HUES64 (cell line): ENCODE results near the gene SYNPO2L.
A peak's percentile ranks its signal among the peaks of the same experiment; 100 is the strongest.
"Not testable (repeated sequence)": the region's sequence is repeated elsewhere in the genome, so short reads cannot be mapped to it uniquely, and the experiment has no call there.

ENCODE experiments used
- H3K27ac ChIP-seq: 2 replicates; pipeline ENCODE4 v1.7.0; 2013; ENCODE audit warnings: low read depth, low read length, inconsistent platforms
- H3K27me3 ChIP-seq: 2 replicates; pipeline ENCODE4 v1.6.1; 2013; ENCODE audit warnings: mild to moderate bottlenecking, low read length; ENCODE audit not compliant: insufficient read depth
- H3K36me3 ChIP-seq: 2 replicates; pipeline ENCODE4 v1.6.1; 2013; ENCODE audit warnings: mild to moderate bottlenecking, low read length; ENCODE audit not compliant: insufficient read depth
- H3K4me1 ChIP-seq: 2 replicates; pipeline ENCODE4 v1.6.1; 2013; ENCODE audit warnings: mild to moderate bottlenecking, low read length, moderate library complexity; ENCODE audit not compliant: insufficient read depth
- H3K4me3 ChIP-seq: 2 replicates; pipeline ENCODE4 v1.5.1; 2013; ENCODE audit warnings: mild to moderate bottlenecking, low read length, moderate library complexity
- H3K9ac ChIP-seq: 2 replicates; pipeline ENCODE4 v1.6.1; 2013; ENCODE audit warnings: mild to moderate bottlenecking, low read depth, low read length
- H3K9me3 ChIP-seq: 2 replicates; pipeline ENCODE4 v1.6.1; 2013; ENCODE audit warnings: low read depth, low read length; ENCODE audit not compliant: insufficient read depth
- WGBS: fragments of 150-250, 120-280 bp; methylation state at CpG from one replicate; pipeline ENCODE4 v1.1.7; 2013; ENCODE audit warnings: missing lambda C conversion rate; 5-methylcytosine and 5-hydroxymethylcytosine counted together

SYNPO2L gene

DNA sequence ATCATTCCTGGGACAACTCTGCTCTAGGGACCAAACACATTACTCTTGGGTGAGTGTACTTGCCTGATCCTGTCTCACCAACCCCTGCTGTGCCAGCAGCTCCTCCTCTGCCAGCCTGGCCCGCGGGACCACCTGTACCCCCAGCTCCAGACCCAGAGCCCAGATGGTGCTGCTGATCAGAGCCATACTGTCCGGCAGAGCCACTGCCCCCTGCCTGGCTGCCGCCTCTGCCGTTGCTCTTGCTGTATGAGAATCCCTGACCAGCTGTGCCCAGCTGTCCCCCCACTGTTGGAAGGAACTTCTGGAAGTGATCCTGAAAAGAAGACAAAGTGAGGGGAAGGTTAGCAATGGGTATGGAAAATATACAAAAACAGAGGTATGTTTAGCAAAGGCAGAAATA lies 21.4 kb downstream of the SYNPO2L start:
- 77% methylated on average over 5 of the region's 5 CpGs for WGBS
- Histone ChIP-seq H3K4me1 (no peaks in the 10 kb centered on the region), H3K27ac (no peak overlapping the region), H3K9ac (no peak overlapping the region), H3K9me3 (no peaks in the 10 kb centered on the region), H3K36me3 (no peaks in the 10 kb centered on the region), H3K4me3 (no peak overlapping the region), H3K27me3 (no peaks in the 10 kb centered on the region)

DNA sequence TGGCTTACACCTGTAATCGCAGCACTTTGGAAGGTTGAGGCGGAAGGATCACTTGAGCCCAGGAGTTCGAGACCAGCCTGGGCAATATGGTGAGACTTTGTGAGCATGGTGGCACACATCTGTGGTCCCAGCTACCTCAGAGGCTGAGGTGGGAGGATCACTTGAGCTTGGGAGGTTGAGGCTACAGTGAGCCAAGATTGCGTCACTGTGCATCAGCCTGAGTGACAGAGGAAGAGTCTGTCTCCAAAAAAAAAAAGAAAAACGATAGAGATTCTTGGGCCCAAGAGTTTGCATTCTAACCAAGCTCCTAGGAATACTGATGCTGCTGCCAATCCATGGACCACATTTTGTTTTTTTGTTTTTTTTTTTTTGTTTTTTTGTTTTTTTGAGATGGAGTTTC lies 26.7 kb downstream of the SYNPO2L start:
- no peaks in the 10 kb centered on the region for H3K36me3 ChIP-seq
- H3K4me3 ChIP-seq, result no peak overlapping the region
- H3K27ac ChIP-seq, result no peak overlapping the region
- 95% methylated on average over 5 of the region's 5 CpGs for WGBS
- no peak overlapping the region for H3K9ac ChIP-seq
- H3K9me3 ChIP-seq, result no peaks in the 10 kb centered on the region
- peaks cover 6% of the 10 kb centered on the region; the same call in 1 of the 2 replicates for H3K4me1 ChIP-seq
- H3K27me3 ChIP-seq, result no peaks in the 10 kb centered on the region

DNA sequence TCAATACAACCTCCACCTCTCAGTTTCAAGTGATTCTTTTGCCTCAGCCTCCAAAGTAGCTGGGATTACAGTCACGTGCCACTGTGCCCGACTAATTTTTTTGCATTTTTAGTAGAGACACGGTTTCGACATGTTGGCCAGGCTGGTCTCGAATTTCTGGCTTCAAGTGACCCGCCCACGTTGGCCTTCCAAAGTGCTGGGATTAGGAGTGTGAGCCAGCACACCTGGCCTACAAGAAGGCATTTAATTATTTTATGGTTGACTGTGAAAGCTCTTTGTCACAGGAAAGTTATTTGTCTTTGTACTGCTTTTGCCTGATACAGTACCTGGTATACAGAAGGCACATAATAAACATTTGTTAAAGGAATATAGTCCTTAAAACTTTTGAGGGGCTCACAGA lies 27.4 kb downstream of the SYNPO2L start:
- H3K4me1 ChIP-seq, result peaks cover 6% of the 10 kb centered on the region; the same call in 1 of the 2 replicates
- no peak overlapping the region for H3K27ac ChIP-seq
- no peak overlapping the region for H3K4me3 ChIP-seq
- WGBS, result 81% methylated on average over 7 of the region's 7 CpGs
- no peaks in the 10 kb centered on the region for H3K9me3 ChIP-seq
- H3K9ac ChIP-seq, result no peak overlapping the region
- no peaks in the 10 kb centered on the region for H3K27me3 ChIP-seq
- no peaks in the 10 kb centered on the region for H3K36me3 ChIP-seq

DNA sequence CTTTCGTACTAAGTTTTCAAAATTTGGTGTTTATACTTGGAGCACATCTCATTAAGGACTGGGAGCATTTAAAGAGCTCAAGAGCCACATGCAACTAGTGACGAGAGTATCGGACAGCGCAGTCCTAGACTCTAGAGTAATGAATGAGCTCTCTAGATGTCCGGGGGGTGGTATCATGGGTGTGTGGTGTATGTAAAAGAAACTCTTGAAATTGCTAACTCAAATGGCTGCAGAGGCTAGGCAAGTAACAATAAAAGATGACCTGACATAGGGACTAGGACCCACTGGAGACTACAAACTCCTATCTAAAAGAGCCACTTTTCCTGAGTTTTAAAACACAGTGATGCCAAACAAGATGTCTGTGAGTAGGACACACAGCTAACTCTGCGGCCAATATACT lies 28.5 kb downstream of the SYNPO2L start:
- Histone ChIP-seq H3K4me1 (peaks cover 6% of the 10 kb centered on the region; the same call in 1 of the 2 replicates), H3K9me3 (no peaks in the 10 kb centered on the region), H3K27me3 (no peaks in the 10 kb centered on the region), H3K27ac (no peak overlapping the region), H3K9ac (0 out of 2 replicates have a peak overlapping the region, but pooled peaks have one; percentile 97), H3K4me3 (peak overlapping the region; percentile 85; the same call in 1 of the 2 replicates), H3K36me3 (no peaks in the 10 kb centered on the region)
- WGBS, result 96% methylated on average over 6 of the region's 6 CpGs

DNA sequence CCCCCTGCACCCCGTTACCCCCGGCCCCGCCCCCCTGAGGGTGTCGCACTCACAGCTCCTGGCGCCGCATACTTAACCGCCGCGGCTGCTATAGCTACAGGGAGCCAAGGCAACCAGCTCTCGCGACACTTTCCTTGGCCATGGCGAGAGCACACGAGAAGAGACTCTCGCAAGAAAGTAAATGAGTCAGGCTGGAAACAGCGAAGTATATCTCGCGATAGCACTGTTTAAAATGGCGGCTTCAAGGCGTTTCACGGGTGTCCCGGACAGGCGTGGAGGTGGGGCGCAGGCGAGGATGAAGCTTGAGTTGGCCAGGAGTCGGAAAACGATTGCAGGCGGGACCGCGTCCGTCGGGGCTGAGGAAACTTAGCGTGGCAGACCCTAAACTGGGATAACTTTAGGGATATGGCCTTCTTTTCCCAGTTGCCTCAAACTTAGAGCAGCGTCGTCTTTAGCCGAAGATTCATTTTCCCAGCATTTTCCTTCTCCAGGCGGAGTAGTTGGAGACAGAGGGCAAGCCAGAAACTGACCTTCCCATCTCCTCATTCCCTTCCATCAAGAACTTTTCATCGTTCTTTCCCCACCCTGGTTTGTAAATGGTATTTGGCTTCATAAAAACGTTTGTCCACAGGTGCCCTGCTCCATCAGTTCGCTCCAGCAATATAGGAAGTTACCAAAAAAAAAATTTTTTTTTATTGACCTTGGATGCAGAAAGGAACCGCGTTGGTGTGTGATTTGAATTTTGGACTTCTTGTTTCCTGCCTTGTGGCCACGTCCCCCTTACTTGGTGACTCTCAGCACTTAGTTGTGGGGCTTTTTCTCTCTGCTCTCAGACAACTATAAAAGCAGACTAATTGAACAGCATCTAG lies 29.7 kb downstream of the SYNPO2L start:
- no peaks in the 10 kb centered on the region for H3K27me3 ChIP-seq
- 4% methylated on average over 41 of the region's 42 CpGs for WGBS
- H3K9me3 ChIP-seq, result no peaks in the 10 kb centered on the region
- H3K27ac ChIP-seq, result peak overlapping the region; percentile 87
- H3K9ac ChIP-seq, result peak overlapping the region; percentile 97
- no peaks in the 10 kb centered on the region for H3K36me3 ChIP-seq
- H3K4me1 ChIP-seq, result peaks cover 6% of the 10 kb centered on the region; the same call in 1 of the 2 replicates
- H3K4me3 ChIP-seq, result peak overlapping the region; percentile 85

DNA sequence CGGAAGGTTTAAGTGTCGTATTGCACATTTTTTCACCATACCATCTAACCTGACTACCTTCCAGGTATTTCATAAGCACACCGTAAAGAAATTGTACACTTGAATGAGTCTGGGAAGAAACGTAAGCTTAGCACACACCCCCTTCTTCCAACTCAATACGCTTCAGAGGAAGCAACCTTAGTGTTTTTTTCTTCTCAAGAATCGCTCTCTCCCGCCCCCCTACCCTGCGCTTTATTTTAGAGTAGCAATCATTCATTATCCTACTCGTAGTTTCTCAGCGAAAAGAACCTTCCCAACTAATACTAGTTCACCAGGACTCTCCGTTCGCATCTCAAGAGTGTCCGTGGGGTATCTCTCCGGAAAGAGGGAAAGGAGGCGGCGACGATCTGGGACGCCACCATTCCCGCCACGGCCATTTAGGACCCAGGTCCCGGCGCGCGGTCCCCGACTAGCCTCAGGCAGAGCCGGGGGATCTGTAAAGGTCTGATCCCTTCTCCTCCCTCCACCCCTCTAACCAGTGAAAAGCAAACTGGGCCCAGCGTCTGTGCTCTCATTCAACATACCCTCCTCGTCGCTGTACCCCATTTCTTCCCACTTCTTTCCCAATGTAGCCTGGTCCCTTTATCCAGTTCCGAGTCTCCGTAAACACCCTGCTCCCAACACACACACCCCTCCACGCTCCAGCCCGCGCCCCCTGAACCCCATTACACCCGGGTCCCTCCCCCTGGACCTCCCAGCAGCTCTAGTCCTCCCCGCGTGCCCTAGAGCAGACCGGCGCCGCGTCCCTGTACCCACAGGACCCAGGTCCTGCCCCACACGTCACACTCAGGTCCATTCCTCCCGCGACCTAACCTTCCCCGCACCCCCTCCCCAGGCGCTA lies 30.6 kb downstream of the SYNPO2L start:
- peaks cover 6% of the 10 kb centered on the region; the same call in 1 of the 2 replicates for H3K4me1 ChIP-seq
- under 1% methylated on average over 46 of the region's 46 CpGs for WGBS
- H3K9me3 ChIP-seq, result no peaks in the 10 kb centered on the region
- no peaks in the 10 kb centered on the region for H3K27me3 ChIP-seq
- peak overlapping the region; percentile 85 for H3K4me3 ChIP-seq
- peak overlapping the region; percentile 87 for H3K27ac ChIP-seq
- no peaks in the 10 kb centered on the region for H3K36me3 ChIP-seq
- peak overlapping the region; percentile 93 for H3K9ac ChIP-seq

DNA sequence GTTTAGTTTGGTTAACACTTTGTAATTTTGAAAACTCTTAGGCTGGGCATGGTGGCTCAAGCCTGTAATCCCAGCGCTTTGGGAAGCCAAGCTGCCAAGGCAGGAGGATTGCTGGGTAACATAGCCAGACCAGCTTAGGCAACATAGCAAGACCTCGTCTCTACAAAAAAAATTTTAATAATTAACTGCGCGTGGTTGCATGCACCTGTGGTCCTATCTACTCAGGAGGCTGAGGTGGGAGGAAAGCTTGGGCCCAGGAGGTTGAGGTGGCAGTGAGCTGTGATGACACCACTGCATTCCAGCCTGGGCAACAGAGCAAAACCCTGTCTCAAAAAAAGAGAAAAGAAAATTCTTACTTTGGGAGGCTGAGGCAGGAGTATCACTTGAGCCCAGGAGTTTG lies 32.8 kb downstream of the SYNPO2L start:
- WGBS, result 94% methylated on average over 4 of the region's 4 CpGs
- Histone ChIP-seq H3K27me3 (no peaks in the 10 kb centered on the region), H3K4me1 (peaks cover 6% of the 10 kb centered on the region; the same call in 1 of the 2 replicates), H3K9me3 (no peaks in the 10 kb centered on the region), H3K27ac (no peak overlapping the region), H3K9ac (no peak overlapping the region), H3K36me3 (no peaks in the 10 kb centered on the region), H3K4me3 (no peak overlapping the region)

DNA sequence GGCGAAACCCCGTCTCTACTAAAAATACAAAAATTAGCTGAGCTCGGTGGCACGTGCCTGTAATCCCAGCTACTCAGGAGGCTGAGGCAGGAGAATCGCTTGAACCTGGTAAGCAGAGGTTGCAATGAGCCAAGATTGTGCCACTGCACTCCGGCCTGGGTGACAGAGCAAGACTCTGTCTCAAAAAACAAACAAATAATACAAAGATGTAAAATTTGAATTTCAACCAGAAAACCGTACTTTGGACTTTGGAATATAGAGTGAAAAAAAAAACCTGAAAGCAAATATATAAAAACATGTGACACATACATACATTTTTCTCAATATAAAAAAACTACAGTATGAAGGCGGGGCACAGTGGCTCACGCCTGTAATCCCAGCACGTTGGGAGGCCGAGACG lies 34.9 kb downstream of the SYNPO2L start:
- H3K27me3 ChIP-seq, H3K36me3 ChIP-seq, H3K9ac ChIP-seq, H3K9me3 ChIP-seq, H3K4me1 ChIP-seq, H3K4me3 ChIP-seq, H3K27ac ChIP-seq: not testable (repeated sequence)
- WGBS, result 99% methylated on average over 10 of the region's 12 CpGs

DNA sequence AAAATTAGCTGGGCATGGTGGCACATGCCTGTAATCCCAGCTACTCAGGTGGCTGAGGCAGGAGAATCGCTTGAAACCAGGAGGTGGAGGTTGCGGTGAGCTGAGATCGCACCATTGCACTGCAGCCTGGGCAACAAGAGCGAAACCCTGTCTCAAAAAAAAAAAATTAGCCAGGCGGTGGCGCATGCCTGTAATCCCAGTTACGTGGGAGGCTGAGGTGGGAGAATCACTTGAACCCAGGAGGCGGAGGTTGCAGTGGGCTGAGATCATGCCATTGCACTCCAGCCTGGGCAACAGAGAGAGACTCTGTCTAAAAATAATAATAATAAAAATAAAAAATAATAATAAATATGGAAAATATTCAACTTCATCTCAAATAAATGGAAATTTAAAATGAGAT lies 38.7 kb downstream of the SYNPO2L start:
- not testable (repeated sequence) for H3K9ac ChIP-seq, H3K4me3 ChIP-seq, H3K36me3 ChIP-seq, H3K4me1 ChIP-seq, H3K27ac ChIP-seq, H3K9me3 ChIP-seq, H3K27me3 ChIP-seq
- WGBS, result 98% methylated on average over 8 of the region's 8 CpGs

DNA sequence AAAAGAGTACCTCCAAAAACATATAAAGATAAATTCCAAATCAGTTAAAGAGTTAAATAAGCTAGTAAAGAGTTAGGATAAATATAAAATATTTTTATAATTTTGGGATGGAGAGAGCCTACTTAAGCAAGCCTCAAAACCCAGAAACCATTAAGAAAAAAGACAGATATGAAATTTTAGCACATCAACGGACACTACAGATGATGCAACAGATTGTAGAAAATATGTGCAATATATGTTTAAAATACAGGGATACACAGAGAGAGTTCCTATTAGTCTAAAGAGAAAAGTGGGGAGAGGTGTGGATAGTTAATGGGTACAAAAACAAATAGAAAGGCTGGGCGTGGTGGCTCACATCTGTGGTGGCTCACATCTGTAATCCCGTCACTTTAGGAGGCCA lies 41.1 kb downstream of the SYNPO2L start:
- no peak overlapping the region for H3K9ac ChIP-seq
- H3K36me3 ChIP-seq, result no peaks in the 10 kb centered on the region
- H3K27ac ChIP-seq, result no peak overlapping the region
- H3K9me3 ChIP-seq, result no peaks in the 10 kb centered on the region
- no peaks in the 10 kb centered on the region for H3K27me3 ChIP-seq
- no peak overlapping the region for H3K4me3 ChIP-seq
- WGBS, result 91% methylated on average over 3 of the region's 3 CpGs
- H3K4me1 ChIP-seq, result no peaks in the 10 kb centered on the region

DNA sequence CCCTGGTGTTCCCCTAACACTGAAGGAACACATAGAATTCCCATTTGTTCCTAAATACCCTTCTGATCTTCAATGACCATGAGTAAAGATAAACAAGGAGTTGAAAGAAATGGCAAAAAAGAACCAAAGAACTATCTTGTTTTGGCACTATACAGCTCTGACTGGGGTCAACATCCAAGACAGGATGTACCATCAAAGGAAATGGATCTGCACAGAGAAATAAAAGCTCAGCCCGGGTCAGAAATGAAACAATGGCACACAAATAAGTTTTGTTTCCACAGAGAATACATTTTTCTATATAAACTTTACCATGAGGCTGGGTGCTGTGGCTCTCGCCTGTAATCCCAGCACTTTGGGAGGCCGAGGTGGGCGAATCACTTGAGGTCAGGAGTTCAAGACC lies 46.7 kb downstream of the SYNPO2L start:
- no peak overlapping the region for H3K27ac ChIP-seq
- H3K9ac ChIP-seq, result no peak overlapping the region
- H3K27me3 ChIP-seq, result no peaks in the 10 kb centered on the region
- no peaks in the 10 kb centered on the region for H3K36me3 ChIP-seq
- H3K4me1 ChIP-seq, result no peaks in the 10 kb centered on the region
- WGBS, result 94% methylated on average over 4 of the region's 4 CpGs
- H3K9me3 ChIP-seq, result no peaks in the 10 kb centered on the region
- H3K4me3 ChIP-seq, result no peak overlapping the region
